H1 (cell line): ENCODE results near the gene SMPX. TPM values are rescaled to one million over a fixed set of nuclear protein-coding genes. Genes with fewer than 3 reads are reported as not detected.

ENCODE experiments used
- BRCA1 ChIP-seq: IDR thresholded peaks from 2 replicates; pipeline ENCODE4 v1.6.1; 2012; ENCODE audit warnings: low read depth, low read length, improper control_type of control experiment
- CTBP2 ChIP-seq: IDR thresholded peaks from 2 replicates; pipeline ENCODE4 v1.7.0; 2011; ENCODE audit warnings: borderline replicate concordance, mild to moderate bottlenecking, moderate library complexity, mixed read lengths, low read length; ENCODE audit not compliant: insufficient read depth, insufficient read length
- EGR1 ChIP-seq: IDR thresholded peaks from 2 replicates; pipeline ENCODE4 v1.6.1; 2011; ENCODE audit warnings: low read depth, low read length, borderline replicate concordance
- KDM4A ChIP-seq: IDR thresholded peaks from one replicate; pipeline ENCODE4 v1.7.1; 2012; ENCODE audit warnings: low read depth, mild to moderate bottlenecking, moderate library complexity, low read length, inconsistent platforms; ENCODE audit not compliant: severe bottlenecking
- polyA plus RNA-seq, 7 experiments: library from polyadenylated mRNA; depleted of rRNA in 3 of 7; stranded (reverse) in 5 of 7; unstranded in 2 of 7; fragments of >200 nt in 5 of 7; fragments of 200-250 nt in 2 of 7; gene quantifications; 1 replicate in 5 of 7; 2 replicates in 1 of 7; 4 replicates in 1 of 7; pipeline versions ENCODE4 v1.2.1 to v1.2.3, GENCODE V29; 2011 to 2013; ENCODE audit warnings: missing spikeins in 2 of 7, mixed read lengths in 2 of 7
- total RNA-seq: library from RNA; stranded (reverse); fragmentation: NEBNext Ultra II Directional; extraction: Animal tissue kit (Norgen Biotek cat#: 25700); gene quantifications from 2 replicates; pipeline ENCODE4 v1.2.1, GENCODE V29; 2021
- TF ChIP-seq, protein P1 (sequence below): fragments of 300-600 bp; sonication (generic); IDR thresholded peaks from 2 replicates; pipeline ENCODE4 v1.7.1; 2012; ENCODE audit warnings: low read length, moderate library complexity, mild to moderate bottlenecking, inconsistent platforms; ENCODE audit not compliant: insufficient replicate concordance
- TF ChIP-seq, protein P2 (sequence below), 3 experiments: IDR thresholded peaks; 1 replicate in 2 of 3; 2 replicates in 1 of 3; pipeline versions ENCODE4 v1.5.1 to v1.6.1; 2011; ENCODE audit warnings: low read length in 3 of 3, mild to moderate bottlenecking in 3 of 3, inconsistent platforms in 2 of 3, low read depth in 1 of 3, moderate library complexity in 1 of 3; ENCODE audit not compliant: insufficient read depth in 1 of 3; ENCODE audit errors: control extremely low read depth in 1 of 3

Gene SMPX
- total and polyA plus RNA-seq, 2 of the 8 experiments (the other 6 are each of a cell fraction or from before 2014, with no cell fraction given) = not detected

DNA sequence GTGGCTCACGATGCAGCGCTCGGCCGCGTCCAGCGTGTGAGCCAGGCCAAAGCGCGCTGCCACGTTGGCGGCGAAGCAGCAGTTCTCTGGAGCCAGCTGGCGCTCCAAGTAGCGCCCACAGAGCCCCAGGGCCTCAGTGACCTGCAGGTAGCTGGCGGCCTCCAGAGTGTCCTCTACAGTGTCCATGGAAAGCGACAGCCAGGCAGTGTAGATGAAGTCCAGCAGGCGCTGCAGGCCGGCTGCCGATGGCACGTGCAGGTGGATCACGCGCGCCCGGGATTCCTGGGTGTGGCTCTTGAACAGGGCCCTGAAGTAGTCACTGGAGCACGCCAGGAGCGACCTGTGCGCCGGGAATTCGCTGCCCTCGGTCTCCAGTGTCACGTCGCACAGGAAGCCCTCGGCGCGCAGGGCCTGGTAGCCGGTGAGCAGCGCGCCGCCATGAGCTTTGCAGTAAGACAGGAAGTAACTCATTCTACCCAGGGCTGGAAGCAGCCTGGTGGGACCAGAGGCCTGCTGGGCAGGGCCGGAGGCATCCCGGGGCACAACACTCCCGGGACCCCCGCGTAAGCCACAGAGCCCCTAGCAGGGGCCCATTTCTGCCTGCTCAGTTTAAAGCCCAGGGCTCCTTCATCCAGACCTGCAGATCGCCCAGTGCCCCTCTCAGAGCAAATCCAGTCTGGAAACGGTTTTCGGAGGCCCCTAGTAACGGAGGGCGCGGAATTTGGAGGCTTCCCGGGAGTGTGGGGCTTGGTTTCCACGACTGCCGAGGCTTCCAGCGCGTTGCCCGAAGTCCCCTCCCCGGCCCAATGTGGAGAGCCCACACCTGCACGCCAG is 100.4 kb downstream of the SMPX start (continued):
- TF ChIP-seq, protein P1, sequence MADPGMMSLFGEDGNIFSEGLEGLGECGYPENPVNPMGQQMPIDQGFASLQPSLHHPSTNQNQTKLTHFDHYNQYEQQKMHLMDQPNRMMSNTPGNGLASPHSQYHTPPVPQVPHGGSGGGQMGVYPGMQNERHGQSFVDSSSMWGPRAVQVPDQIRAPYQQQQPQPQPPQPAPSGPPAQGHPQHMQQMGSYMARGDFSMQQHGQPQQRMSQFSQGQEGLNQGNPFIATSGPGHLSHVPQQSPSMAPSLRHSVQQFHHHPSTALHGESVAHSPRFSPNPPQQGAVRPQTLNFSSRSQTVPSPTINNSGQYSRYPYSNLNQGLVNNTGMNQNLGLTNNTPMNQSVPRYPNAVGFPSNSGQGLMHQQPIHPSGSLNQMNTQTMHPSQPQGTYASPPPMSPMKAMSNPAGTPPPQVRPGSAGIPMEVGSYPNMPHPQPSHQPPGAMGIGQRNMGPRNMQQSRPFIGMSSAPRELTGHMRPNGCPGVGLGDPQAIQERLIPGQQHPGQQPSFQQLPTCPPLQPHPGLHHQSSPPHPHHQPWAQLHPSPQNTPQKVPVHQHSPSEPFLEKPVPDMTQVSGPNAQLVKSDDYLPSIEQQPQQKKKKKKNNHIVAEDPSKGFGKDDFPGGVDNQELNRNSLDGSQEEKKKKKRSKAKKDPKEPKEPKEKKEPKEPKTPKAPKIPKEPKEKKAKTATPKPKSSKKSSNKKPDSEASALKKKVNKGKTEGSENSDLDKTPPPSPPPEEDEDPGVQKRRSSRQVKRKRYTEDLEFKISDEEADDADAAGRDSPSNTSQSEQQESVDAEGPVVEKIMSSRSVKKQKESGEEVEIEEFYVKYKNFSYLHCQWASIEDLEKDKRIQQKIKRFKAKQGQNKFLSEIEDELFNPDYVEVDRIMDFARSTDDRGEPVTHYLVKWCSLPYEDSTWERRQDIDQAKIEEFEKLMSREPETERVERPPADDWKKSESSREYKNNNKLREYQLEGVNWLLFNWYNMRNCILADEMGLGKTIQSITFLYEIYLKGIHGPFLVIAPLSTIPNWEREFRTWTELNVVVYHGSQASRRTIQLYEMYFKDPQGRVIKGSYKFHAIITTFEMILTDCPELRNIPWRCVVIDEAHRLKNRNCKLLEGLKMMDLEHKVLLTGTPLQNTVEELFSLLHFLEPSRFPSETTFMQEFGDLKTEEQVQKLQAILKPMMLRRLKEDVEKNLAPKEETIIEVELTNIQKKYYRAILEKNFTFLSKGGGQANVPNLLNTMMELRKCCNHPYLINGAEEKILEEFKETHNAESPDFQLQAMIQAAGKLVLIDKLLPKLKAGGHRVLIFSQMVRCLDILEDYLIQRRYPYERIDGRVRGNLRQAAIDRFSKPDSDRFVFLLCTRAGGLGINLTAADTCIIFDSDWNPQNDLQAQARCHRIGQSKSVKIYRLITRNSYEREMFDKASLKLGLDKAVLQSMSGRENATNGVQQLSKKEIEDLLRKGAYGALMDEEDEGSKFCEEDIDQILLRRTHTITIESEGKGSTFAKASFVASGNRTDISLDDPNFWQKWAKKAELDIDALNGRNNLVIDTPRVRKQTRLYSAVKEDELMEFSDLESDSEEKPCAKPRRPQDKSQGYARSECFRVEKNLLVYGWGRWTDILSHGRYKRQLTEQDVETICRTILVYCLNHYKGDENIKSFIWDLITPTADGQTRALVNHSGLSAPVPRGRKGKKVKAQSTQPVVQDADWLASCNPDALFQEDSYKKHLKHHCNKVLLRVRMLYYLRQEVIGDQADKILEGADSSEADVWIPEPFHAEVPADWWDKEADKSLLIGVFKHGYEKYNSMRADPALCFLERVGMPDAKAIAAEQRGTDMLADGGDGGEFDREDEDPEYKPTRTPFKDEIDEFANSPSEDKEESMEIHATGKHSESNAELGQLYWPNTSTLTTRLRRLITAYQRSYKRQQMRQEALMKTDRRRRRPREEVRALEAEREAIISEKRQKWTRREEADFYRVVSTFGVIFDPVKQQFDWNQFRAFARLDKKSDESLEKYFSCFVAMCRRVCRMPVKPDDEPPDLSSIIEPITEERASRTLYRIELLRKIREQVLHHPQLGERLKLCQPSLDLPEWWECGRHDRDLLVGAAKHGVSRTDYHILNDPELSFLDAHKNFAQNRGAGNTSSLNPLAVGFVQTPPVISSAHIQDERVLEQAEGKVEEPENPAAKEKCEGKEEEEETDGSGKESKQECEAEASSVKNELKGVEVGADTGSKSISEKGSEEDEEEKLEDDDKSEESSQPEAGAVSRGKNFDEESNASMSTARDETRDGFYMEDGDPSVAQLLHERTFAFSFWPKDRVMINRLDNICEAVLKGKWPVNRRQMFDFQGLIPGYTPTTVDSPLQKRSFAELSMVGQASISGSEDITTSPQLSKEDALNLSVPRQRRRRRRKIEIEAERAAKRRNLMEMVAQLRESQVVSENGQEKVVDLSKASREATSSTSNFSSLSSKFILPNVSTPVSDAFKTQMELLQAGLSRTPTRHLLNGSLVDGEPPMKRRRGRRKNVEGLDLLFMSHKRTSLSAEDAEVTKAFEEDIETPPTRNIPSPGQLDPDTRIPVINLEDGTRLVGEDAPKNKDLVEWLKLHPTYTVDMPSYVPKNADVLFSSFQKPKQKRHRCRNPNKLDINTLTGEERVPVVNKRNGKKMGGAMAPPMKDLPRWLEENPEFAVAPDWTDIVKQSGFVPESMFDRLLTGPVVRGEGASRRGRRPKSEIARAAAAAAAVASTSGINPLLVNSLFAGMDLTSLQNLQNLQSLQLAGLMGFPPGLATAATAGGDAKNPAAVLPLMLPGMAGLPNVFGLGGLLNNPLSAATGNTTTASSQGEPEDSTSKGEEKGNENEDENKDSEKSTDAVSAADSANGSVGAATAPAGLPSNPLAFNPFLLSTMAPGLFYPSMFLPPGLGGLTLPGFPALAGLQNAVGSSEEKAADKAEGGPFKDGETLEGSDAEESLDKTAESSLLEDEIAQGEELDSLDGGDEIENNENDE = no peak
- TF ChIP-seq, protein P2, sequence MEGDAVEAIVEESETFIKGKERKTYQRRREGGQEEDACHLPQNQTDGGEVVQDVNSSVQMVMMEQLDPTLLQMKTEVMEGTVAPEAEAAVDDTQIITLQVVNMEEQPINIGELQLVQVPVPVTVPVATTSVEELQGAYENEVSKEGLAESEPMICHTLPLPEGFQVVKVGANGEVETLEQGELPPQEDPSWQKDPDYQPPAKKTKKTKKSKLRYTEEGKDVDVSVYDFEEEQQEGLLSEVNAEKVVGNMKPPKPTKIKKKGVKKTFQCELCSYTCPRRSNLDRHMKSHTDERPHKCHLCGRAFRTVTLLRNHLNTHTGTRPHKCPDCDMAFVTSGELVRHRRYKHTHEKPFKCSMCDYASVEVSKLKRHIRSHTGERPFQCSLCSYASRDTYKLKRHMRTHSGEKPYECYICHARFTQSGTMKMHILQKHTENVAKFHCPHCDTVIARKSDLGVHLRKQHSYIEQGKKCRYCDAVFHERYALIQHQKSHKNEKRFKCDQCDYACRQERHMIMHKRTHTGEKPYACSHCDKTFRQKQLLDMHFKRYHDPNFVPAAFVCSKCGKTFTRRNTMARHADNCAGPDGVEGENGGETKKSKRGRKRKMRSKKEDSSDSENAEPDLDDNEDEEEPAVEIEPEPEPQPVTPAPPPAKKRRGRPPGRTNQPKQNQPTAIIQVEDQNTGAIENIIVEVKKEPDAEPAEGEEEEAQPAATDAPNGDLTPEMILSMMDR (IDR thresholded peaks at IDR 0.05; ENCODE audit: control extremely low read depth in 1 of 3, insufficient read depth in 1 of 3, low read depth in 1 of 3, low read length in 3 of 3) = no peak
- no peak for TF ChIP-seq KDM4A
- TF ChIP-seq EGR1 = no peak
- TF ChIP-seq CTBP2 = no peak
- TF ChIP-seq BRCA1 = no peak
